HepG2 (cell line): ENCODE measurements around the gene RXYLT1. TPM values are rescaled to one million over a fixed set of nuclear protein-coding genes. Genes with fewer than 3 reads are reported as not detected.

Experiments used
- ATAC-seq: fragments of 200-7000 bp; cut with Tn5 transposase; 3 replicates; pipeline ENCODE4 v1.9.1; 2020; ENCODE audit warnings: mild to moderate bottlenecking, moderate library complexity
- BruUV-seq: library from RNA; stranded (reverse); fragments of 400-500 nt; replicated peaks from 2 replicates; lab custom pipeline; 2021; lab: Mats Ljungman, UMichigan
- CTCF ChIA-PET: fragments of 300-600 bp; formaldehyde crosslinking; extraction: SDS; loops from one replicate; lab custom pipeline; 2021; ENCODE audit warnings: low total read pairs, inconsistent platforms, low intra/inter-chr PET ratio; lab: Yijun Ruan, JAX
- POLR2A ChIA-PET: fragments of 350-600 bp; sonication (Branson Sonifier 250); formaldehyde crosslinking; loops from one replicate; lab custom pipeline; 2020; ENCODE audit warnings: antibody characterized with exemption, inconsistent platforms; lab: Yijun Ruan, JAX
- DNase-seq: peaks from one replicate; pipeline ENCODE4 v3.0.0-alpha.2; 2015; ENCODE audit warnings: low spot score
- FAIRE-seq: peaks from 3 replicates; lab custom pipeline; 2011; peaks lifted over from hg19 to GRCh38; lab: Jason Lieb, UNC
- H2AFZ ChIP-seq: one replicate; pipeline ENCODE4 v1.6.1; 2011; ENCODE audit warnings: low read length, inconsistent platforms
- H3K27ac ChIP-seq: fragments of 300-600 bp; 3 replicates; pipeline ENCODE4 v1.8.0; 2011; ENCODE audit warnings: mixed run types, mild to moderate bottlenecking, mixed read lengths, low read length, inconsistent platforms; ENCODE audit not compliant: insufficient read depth; ENCODE audit errors: extremely low read length
- H3K27me3 ChIP-seq, 2 experiments: fragments of 200-600 bp in 1 of 2; 2 replicates in 1 of 2; 3 replicates in 1 of 2; pipeline versions ENCODE4 v1.6.0 to v1.8.0; 2011; ENCODE audit warnings: low read length in 2 of 2, mild to moderate bottlenecking in 2 of 2, moderate library complexity in 2 of 2, inconsistent platforms in 1 of 2; ENCODE audit not compliant: insufficient read depth in 2 of 2, control insufficient read depth in 1 of 2
- H3K36me3 ChIP-seq, 2 experiments: fragments of 200-600 bp in 1 of 2; replicated peaks in 1 of 2; 2 replicates in 1 of 2; 3 replicates in 1 of 2; pipeline versions ENCODE4 v1.5.1 to v1.8.0; 2011; ENCODE audit warnings: low read length in 2 of 2, inconsistent platforms in 1 of 2; ENCODE audit not compliant: insufficient read depth in 2 of 2, control insufficient read depth in 1 of 2
- H3K4me1 ChIP-seq: 2 replicates; pipeline ENCODE4 v1.5.1; 2012; ENCODE audit warnings: low read length, inconsistent platforms; ENCODE audit not compliant: insufficient read depth
- H3K4me2 ChIP-seq: 2 replicates; pipeline ENCODE4 v1.6.0; 2011; ENCODE audit warnings: low read depth, low read length, inconsistent platforms
- H3K4me3 ChIP-seq, 3 experiments: fragments of 200-600 bp in 1 of 3; sonication (generic), shearing (Covaris generic) in 1 of 3; replicated peaks in 1 of 3; 2 replicates each; pipeline ENCODE4 v1.5.1; 2011 to 2016; ENCODE audit warnings: low read length in 3 of 3, inconsistent platforms in 2 of 3, low read depth in 2 of 3, mild to moderate bottlenecking in 2 of 3, control low read depth in 1 of 3, mixed read lengths in 1 of 3; ENCODE audit not compliant: insufficient read depth in 1 of 3
- H3K79me2 ChIP-seq: one replicate; pipeline ENCODE4 v1.6.1; 2011; ENCODE audit warnings: low read length, inconsistent platforms; ENCODE audit not compliant: insufficient read depth
- H3K9ac ChIP-seq: 2 replicates; pipeline ENCODE4 v1.6.0; 2011; ENCODE audit warnings: mild to moderate bottlenecking, low read depth, low read length, inconsistent platforms; ENCODE audit not compliant: insufficient read depth
- H3K9me3 ChIP-seq: 2 replicates; pipeline ENCODE4 v1.5.1; 2012; ENCODE audit warnings: mild to moderate bottlenecking, low read length
- H4K20me1 ChIP-seq: 2 replicates; pipeline ENCODE4 v1.6.0; 2011; ENCODE audit warnings: inconsistent platforms, mild to moderate bottlenecking, low read length, moderate library complexity; ENCODE audit not compliant: insufficient read depth
- BATF2 ChIP-seq: sonication (generic); formaldehyde crosslinking; IDR thresholded peaks from 2 replicates; pipeline ENCODE4 v1.8.0; 2022; ENCODE audit warnings: mild to moderate bottlenecking, missing genetic modification reagents, moderate library complexity
- ELF1 ChIP-seq: sonication (generic); formaldehyde crosslinking; IDR thresholded peaks from 2 replicates; pipeline ENCODE4 v1.4.0; 2020; ENCODE audit warnings: missing genetic modification reagents
- HOXA3 ChIP-seq: sonication (generic); formaldehyde crosslinking; IDR thresholded peaks from 2 replicates; pipeline ENCODE4 v1.5.0; 2020; ENCODE audit warnings: missing genetic modification reagents
- POLR2AphosphoS5 ChIP-seq: IDR thresholded peaks from 2 replicates; pipeline ENCODE4 v1.6.1; 2012; ENCODE audit warnings: low read depth, low read length
- PRDM4 ChIP-seq: sonication (generic); formaldehyde crosslinking; IDR thresholded peaks from 2 replicates; pipeline ENCODE4 v1.9.0; 2021; ENCODE audit warnings: missing genetic modification reagents, borderline replicate concordance
- SETDB1 ChIP-seq: sonication (generic); formaldehyde crosslinking; IDR thresholded peaks from 2 replicates; pipeline ENCODE4 v1.5.1; 2020; ENCODE audit warnings: missing genetic modification reagents, mild to moderate bottlenecking, borderline replicate concordance
- TEAD3 ChIP-seq: optimal IDR thresholded peaks from 2 replicates; pipeline ENCODE3; 2016; ENCODE audit warnings: borderline replicate concordance
- ZBTB14 ChIP-seq: sonication (generic); formaldehyde crosslinking; IDR thresholded peaks from 2 replicates; pipeline ENCODE4 v1.4.0; 2020; ENCODE audit warnings: missing genetic modification reagents
- WGBS: methylation state at CpG from one replicate; pipeline ENCODE4 v1.1.6; 2017; ENCODE audit warnings: low lambda C conversion rate; 5-methylcytosine and 5-hydroxymethylcytosine counted together
- in situ Hi-C: cut with HindIII; loops from 2 replicates; pipeline ENCODE4 v1.10.0; 2017; ENCODE audit warnings: low pct_unique_long_range_greater_than_20kb; ENCODE audit not compliant: extremely low pct_ligation_motif_present
- intact Hi-C: fragments of 100-400 bp; cut with micrococcal nuclease; formaldehyde crosslinking; loops from one replicate; pipeline ENCODE4 v1.10.0; 2022; ENCODE audit not compliant: unreplicated experiment
- polyA plus RNA-seq, 8 experiments: library from polyadenylated mRNA; depleted of rRNA in 3 of 8; stranded (reverse) in 7 of 8; unstranded in 1 of 8; fragments of >200 nt; fragmentation: Illumina TruSeq in 4 of 8; extraction: Trizol in 4 of 8; gene quantifications; 2 replicates each; pipeline versions ENCODE4 v1.2.1 to v1.2.3, GENCODE V29; 2011 to 2016; ENCODE audit warnings: low read depth in 4 of 8, missing spikeins in 1 of 8, mixed read lengths in 1 of 8; ENCODE audit not compliant: insufficient read depth in 1 of 8
- total RNA-seq, 5 experiments: library from RNA; depleted of rRNA; stranded (reverse); fragments of >200 nt; fragmentation: Illumina TruSeq; extraction: Trizol; gene quantifications; 2 replicates each; pipeline ENCODE4 v1.2.3, GENCODE V29; 2016; ENCODE audit warnings: low read depth in 1 of 5

The RXYLT1 gene
- total and polyA plus RNA-seq, 2 of the 13 experiments (the other 11 are each of a cell fraction or from before 2014, with no cell fraction given) = 8.3 to 15.5 TPM

GRCh38 chr12:63821781-63822251, 42.1 kb downstream of the RXYLT1 start:
- H2AFZ ChIP-seq = no peak overlapping the region
- H3K4me2 ChIP-seq = no peak overlapping the region
- intact Hi-C loops (no loop called here), in situ Hi-C loops (loop anchor here (25.0 kb wide), 1 partner anchor 160 kb away; the partner anchor contains the start of gene DPY19L2)
- no peaks in the 10 kb centered on the region for H4K20me1 ChIP-seq
- no peak overlapping the region for H3K4me3 ChIP-seq
- H3K27ac ChIP-seq = no peak overlapping the region
- no peak for ATAC-seq
- CTCF ChIA-PET = no interaction called here
- no peaks in the 10 kb centered on the region for H3K9me3 ChIP-seq
- no peak overlapping the region for H3K9ac ChIP-seq
- no peaks in the 10 kb centered on the region for H3K27me3 ChIP-seq
- FAIRE-seq = no peak
- no peaks in the 10 kb centered on the region for H3K36me3 ChIP-seq
- 94% methylated on average over 31 of the region's 38 CpGs for WGBS
- H3K4me1 ChIP-seq = peaks cover 18% of the 10 kb centered on the region
- DNase-seq = no peak
- no peak for TF ChIP-seq POLR2AphosphoS5
- TF ChIP-seq PRDM4 (CRISPR knock-in tag) = no peak
- no peak for TF ChIP-seq ELF1 (CRISPR knock-in tag)
- no peak for TF ChIP-seq BATF2
- POLR2A ChIA-PET = no interaction called here
- H3K79me2 ChIP-seq = no peaks in the 10 kb centered on the region
- BruUV-seq = no TSS peak

GRCh38 chr12:63822352-63822751, 42.6 kb downstream of the RXYLT1 start:
- FAIRE-seq (peak; percentile 4), DNase-seq (no peak)
- BruUV-seq = no TSS peak
- Histone ChIP-seq H3K4me3 (no peak overlapping the region; a peak in 2 of 6 replicates), H4K20me1 (no peaks in the 10 kb centered on the region), H3K27ac (no peak overlapping the region), H3K36me3 (no peaks in the 10 kb centered on the region)
- intact Hi-C loops = no loop called here
- CTCF ChIA-PET = no interaction called here
- peak; percentile 75 for TF ChIP-seq TEAD3 (CRISPR knock-in tag)
- TF ChIP-seq HOXA3 (CRISPR knock-in tag) = no peak
- TF ChIP-seq SETDB1 (CRISPR knock-in tag) = no peak
- TF ChIP-seq ZBTB14 = no peak
- TF ChIP-seq, all 625 proteins: peak for 1
- Histone ChIP-seq H3K9me3 (no peaks in the 10 kb centered on the region), H3K9ac (no peak overlapping the region), H2AFZ (peak overlapping the region; percentile 22), H3K4me2 (peak overlapping the region; percentile 52), H3K79me2 (no peaks in the 10 kb centered on the region), H3K4me1 (peaks cover 18% of the 10 kb centered on the region), H3K27me3 (no peaks in the 10 kb centered on the region)
- no peak for ATAC-seq
- POLR2A ChIA-PET = no interaction called here
- 34% methylated on average over 6 of the region's 6 CpGs for WGBS
- in situ Hi-C loops = loop anchor here (25.0 kb wide), 1 partner anchor 160 kb away; the partner anchor contains the start of gene DPY19L2
